Mucosa of descending colon (tissue), 3 donors: Measurements from ENCODE around the gene FGG. TPM values are rescaled to one million over a fixed set of nuclear protein-coding genes. Genes with fewer than 3 reads are reported as not detected.

ENCODE experiments used
- ATAC-seq: fragments of 200-7000 bp; cut with Tn5 transposase; one replicate; pipeline ENCODE4 v1.9.1; 2020; ENCODE audit warnings: mild to moderate bottlenecking, moderate library complexity
- DNase-seq, 3 donors: peaks; one replicate each; pipeline ENCODE4 v3.0.0-alpha.2; 2020
- H3K36me3 ChIP-seq: fragments of 200-600 bp; one replicate; pipeline ENCODE4 v1.8.0; 2021; ENCODE audit warnings: low read depth, mild to moderate bottlenecking
- H3K4me1 ChIP-seq: fragments of 200-600 bp; one replicate; pipeline ENCODE4 v1.8.0; 2021; ENCODE audit warnings: low read depth, mild to moderate bottlenecking
- H3K4me3 ChIP-seq: fragments of 200-600 bp; one replicate; pipeline ENCODE4 v1.8.0; 2021; ENCODE audit warnings: mild to moderate bottlenecking
- H3K9me3 ChIP-seq: fragments of 200-600 bp; one replicate; pipeline ENCODE4 v1.8.0; 2021; ENCODE audit warnings: mild to moderate bottlenecking
- CTCF ChIP-seq: fragments of 200-600 bp; IDR thresholded peaks from one replicate; pipeline ENCODE4 v1.8.0; 2022; ENCODE audit warnings: antibody characterized with exemption, mild to moderate bottlenecking
- intact Hi-C, 2 donors: fragments of 100-400 bp; cut with DNase I in 1 of 2; cut with micrococcal nuclease in 1 of 2; formaldehyde crosslinking; loops; one replicate each; pipeline versions ENCODE4 v1.11.0 to v1.11.1; 2022; cut with DNase I, micrococcal nuclease
- total RNA-seq, 3 donors: library from RNA; stranded (reverse); fragmentation: NEBNext Ultra II Directional in 2 of 3; extraction: Animal tissue kit (Norgen Biotek cat#: 25700) in 2 of 3; gene quantifications; one replicate each; pipeline versions ENCODE4 v1.2.1 to v1.2.4, GENCODE V29; 2021 to 2023
- donor health status: DM: no; HTN: no; CAD: no; lungs with moderate emphysema.
- donor health status: DM: no; HTN: no; CAD: no.
- donor health status: DM: no; HTN: yes; CAD: no.

Gene FGG
- total RNA-seq, 3 donors from 2014 or later: 0.69 TPM; not detected in 2

- TF ChIP-seq CTCF: no peak
- intact Hi-C loops: no loop called here
- H3K4me1 ChIP-seq: peaks cover 19% of the 10 kb centered on the region
These were observed 1.9 kb upstream of the FGG start for GRCh38 chr4:154614306-154614705.

GRCh38 chr4:154611833-154612232, 623 bp downstream of the FGG start:
- H3K36me3 ChIP-seq: no peaks in the 10 kb centered on the region
- peaks cover 7% of the 10 kb centered on the region for H3K4me1 ChIP-seq
- TF ChIP-seq CTCF: no peak
- intact Hi-C loops: no loop called here
- DNase-seq: no peak
- no peaks in the 10 kb centered on the region for H3K9me3 ChIP-seq
- no peak for ATAC-seq
- H3K4me3 ChIP-seq: no peak overlapping the region

More at GRCh38 chr4:154614306-154614705, 1.9 kb upstream of the FGG start:
- DNase-seq (no peak), ATAC-seq (no peak)
- H3K9me3 ChIP-seq: no peaks in the 10 kb centered on the region
- H3K4me3 ChIP-seq: no peak overlapping the region
- H3K36me3 ChIP-seq: no peaks in the 10 kb centered on the region

DNA sequence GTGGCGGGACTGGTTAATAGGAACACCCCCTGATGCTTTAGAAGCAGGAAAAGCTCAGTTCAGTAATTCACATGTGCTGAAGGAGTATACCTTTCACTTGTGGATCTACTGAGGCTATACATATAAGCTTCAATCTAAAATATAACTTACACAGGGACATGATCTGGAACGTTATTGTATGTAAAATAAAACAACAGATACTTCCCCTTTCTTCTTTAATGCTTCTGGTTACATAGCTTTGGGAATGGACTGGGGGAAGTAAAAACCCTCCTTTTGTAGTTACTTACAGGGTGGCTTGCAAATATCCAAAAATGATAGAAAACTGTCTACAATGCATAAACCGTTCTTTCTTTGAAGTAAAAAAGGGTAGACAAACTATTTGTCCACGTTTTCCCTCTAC, 1.9 kb downstream of the FGG start:
- no peak for TF ChIP-seq CTCF
- Histone ChIP-seq H3K4me3 (no peak overlapping the region), H3K4me1 (no peaks in the 10 kb centered on the region), H3K36me3 (no peaks in the 10 kb centered on the region), H3K9me3 (no peaks in the 10 kb centered on the region)
- intact Hi-C loops: no loop called here
- DNase-seq (no peak), ATAC-seq (no peak)

- DNase-seq (no peak), ATAC-seq (no peak)
- intact Hi-C loops: no loop called here
- H3K4me1 ChIP-seq: no peaks in the 10 kb centered on the region
- no peaks in the 10 kb centered on the region for H3K9me3 ChIP-seq
- TF ChIP-seq CTCF: no peak
- H3K36me3 ChIP-seq: no peaks in the 10 kb centered on the region
- no peak overlapping the region for H3K4me3 ChIP-seq
These were observed 2.9 kb downstream of the FGG start for GRCh38 chr4:154609532-154609931.

- TF ChIP-seq CTCF: no peak
- Histone ChIP-seq H3K9me3 (no peaks in the 10 kb centered on the region), H3K4me3 (no peak overlapping the region), H3K4me1 (no peaks in the 10 kb centered on the region), H3K36me3 (no peaks in the 10 kb centered on the region)
- DNase-seq (no peak), ATAC-seq (no peak)
- intact Hi-C loops: no loop called here
These were observed 3.8 kb downstream of the FGG start for GRCh38 chr4:154608361-154609252.
